PC-9 (cell line): ENCODE results near the gene OR2AG2.

Source experiments
- EZH2 ChIP-seq: fragments of 200-600 bp; sonication (generic); IDR thresholded peaks from 2 replicates; pipeline ENCODE4 v1.8.0; 2017; ENCODE audit warnings: antibody characterized with exemption, low read depth
- TF ChIP-seq, protein P1 (sequence below): fragments of 200-600 bp; sonication (generic); conservative IDR thresholded peaks from 2 replicates; pipeline ENCODE4 v1.6.1; 2017; ENCODE audit warnings: mixed run types, antibody characterized with exemption, mild to moderate bottlenecking, moderate library complexity

DNA sequence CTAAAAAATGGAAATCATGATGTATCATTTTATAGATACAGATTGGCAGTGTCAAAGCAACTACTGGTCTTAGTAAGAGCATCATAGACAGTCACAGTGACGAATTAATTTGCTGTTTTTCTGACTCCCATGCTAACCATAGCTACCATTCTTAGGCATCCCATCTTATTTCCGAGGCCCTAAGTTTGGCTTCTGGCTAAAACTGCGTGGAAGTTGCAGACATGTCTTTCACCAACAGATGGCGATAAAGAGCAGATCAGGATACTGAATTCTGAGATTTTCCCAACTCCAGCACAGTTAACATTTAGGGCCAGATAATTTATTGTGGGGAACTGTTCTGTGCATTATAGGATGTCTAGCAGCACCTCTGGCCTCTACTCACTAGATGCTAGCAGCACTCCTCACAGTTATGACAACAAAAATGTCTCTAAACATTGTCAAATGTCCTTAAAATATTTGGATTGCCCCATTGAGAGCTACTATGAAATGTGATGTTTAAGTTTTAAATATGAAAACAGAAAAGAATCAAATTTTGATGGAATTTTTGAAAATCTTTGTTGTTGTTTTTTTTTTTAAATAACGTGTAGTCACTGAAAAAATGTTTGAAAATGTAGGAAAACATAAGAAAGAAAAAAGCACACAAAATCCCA is 16.3 kb downstream of the OR2AG2 start:
- TF ChIP-seq, protein P1, sequence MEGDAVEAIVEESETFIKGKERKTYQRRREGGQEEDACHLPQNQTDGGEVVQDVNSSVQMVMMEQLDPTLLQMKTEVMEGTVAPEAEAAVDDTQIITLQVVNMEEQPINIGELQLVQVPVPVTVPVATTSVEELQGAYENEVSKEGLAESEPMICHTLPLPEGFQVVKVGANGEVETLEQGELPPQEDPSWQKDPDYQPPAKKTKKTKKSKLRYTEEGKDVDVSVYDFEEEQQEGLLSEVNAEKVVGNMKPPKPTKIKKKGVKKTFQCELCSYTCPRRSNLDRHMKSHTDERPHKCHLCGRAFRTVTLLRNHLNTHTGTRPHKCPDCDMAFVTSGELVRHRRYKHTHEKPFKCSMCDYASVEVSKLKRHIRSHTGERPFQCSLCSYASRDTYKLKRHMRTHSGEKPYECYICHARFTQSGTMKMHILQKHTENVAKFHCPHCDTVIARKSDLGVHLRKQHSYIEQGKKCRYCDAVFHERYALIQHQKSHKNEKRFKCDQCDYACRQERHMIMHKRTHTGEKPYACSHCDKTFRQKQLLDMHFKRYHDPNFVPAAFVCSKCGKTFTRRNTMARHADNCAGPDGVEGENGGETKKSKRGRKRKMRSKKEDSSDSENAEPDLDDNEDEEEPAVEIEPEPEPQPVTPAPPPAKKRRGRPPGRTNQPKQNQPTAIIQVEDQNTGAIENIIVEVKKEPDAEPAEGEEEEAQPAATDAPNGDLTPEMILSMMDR = peak; percentile 72
- TF ChIP-seq EZH2 = no peak
